ENCODE measurements around the gene TMEM186.

DNA sequence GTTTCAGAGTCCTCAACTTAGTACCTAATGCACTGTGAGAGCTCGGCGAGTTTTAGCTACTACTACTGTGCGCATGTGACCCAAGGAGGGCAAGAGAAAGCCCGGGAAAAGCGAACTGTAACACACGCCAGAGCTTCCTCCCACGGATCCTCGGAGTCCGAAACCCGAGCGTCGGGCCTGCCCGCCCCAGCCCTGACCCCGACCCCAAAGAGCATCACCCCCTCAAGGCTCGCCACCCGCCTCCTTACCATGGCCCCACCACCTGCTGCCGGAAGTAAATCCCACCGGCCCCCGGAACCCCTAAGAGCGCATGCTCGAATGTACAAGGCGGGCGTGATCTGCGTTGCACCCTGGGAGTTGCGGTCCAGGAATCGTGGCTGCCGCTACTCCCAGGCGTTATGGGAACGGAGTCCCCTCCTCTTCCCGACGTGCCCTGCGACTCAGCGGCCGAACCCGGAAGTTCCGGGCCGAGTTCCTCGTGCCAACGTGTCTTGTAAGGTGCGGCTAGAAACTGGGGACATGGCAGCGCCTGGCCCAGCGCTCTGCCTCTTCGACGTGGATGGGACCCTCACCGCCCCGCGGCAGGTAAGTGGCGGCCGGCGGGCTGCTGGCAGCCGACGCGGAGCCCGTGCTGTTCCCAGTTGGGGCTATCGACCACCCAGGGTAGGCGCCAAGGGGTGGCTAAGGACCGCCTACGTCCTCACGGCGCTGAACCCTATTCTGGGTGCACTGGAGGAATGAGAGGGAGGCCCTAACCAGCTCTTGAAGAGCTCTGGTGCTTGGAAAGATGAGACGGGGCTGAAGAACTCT is at the start of gene TMEM186, which contains the start of gene PMM2:
- TF ChIP-seq ZNF274 (IDR thresholded peaks at IDR 0.05; ENCODE audit: low read depth, low read length) (no peak), YY1 (IDR thresholded peaks at IDR 0.05; ENCODE audit: insufficient read depth, insufficient read length) (peak; percentile 34)

Data from NT2/D1 (cell line).